K562 (cell line): ENCODE results near the gene PLEKHB1. TPM values are rescaled to one million over a fixed set of nuclear protein-coding genes. Genes with fewer than 3 reads are reported as not detected.

ENCODE experiments used
- ARID2 ChIP-seq: fragments of 450-650 bp; IDR thresholded peaks from 2 replicates; pipeline ENCODE4 v1.6.1; 2017; ENCODE audit warnings: antibody characterized with exemption, mild to moderate bottlenecking
- ATF4 ChIP-seq: fragments of 450-650 bp; formaldehyde crosslinking; IDR thresholded peaks from 2 replicates; pipeline ENCODE4 v1.4.0; 2022; ENCODE audit warnings: mild to moderate bottlenecking, moderate library complexity
- BRF2 ChIP-seq: IDR thresholded peaks from 3 replicates; pipeline ENCODE4 v1.6.1; 2011; ENCODE audit warnings: borderline replicate concordance, mild to moderate bottlenecking; ENCODE audit not compliant: insufficient read length, insufficient read depth
- CEBPB ChIP-seq: fragments of 450-650 bp; IDR thresholded peaks from 2 replicates; pipeline ENCODE4 v1.6.1; 2016; ENCODE audit warnings: missing genetic modification characterization, missing compliant biosample characterization
- CEBPZ ChIP-seq: fragments of 150-350 bp; IDR thresholded peaks from 2 replicates; pipeline ENCODE4 v1.6.1; 2014; ENCODE audit warnings: low read depth, mild to moderate bottlenecking, low read length, borderline replicate concordance
- ELF1 ChIP-seq: fragments of 200-800 bp; sonication (Bioruptor generic); IDR thresholded peaks from 2 replicates; pipeline ENCODE4 v1.6.1; 2016; ENCODE audit warnings: missing genetic modification characterization, missing compliant biosample characterization
- HDAC3 ChIP-seq: fragments of 450-650 bp; IDR thresholded peaks from 2 replicates; pipeline ENCODE4 v1.6.1; 2018; ENCODE audit warnings: borderline replicate concordance, mild to moderate bottlenecking, moderate library complexity; ENCODE audit not compliant: partially characterized antibody
- HMGN3 ChIP-seq: IDR thresholded peaks from 2 replicates; pipeline ENCODE4 v1.6.1; 2011; ENCODE audit warnings: borderline replicate concordance, low read depth, mild to moderate bottlenecking, mixed read lengths, low read length; ENCODE audit not compliant: insufficient read length; ENCODE audit errors: extremely low read depth
- NEUROD1 ChIP-seq: fragments of 150-350 bp; IDR thresholded peaks from 2 replicates; pipeline ENCODE4 v1.6.1; 2014; ENCODE audit warnings: borderline replicate concordance, low read length, low read depth; ENCODE audit not compliant: partially characterized antibody
- NFIC ChIP-seq: fragments of 450-650 bp; IDR thresholded peaks from 2 replicates; pipeline ENCODE4 v1.6.1; 2017; ENCODE audit warnings: mild to moderate bottlenecking, inconsistent platforms
- TAF9B ChIP-seq: fragments of 450-650 bp; IDR thresholded peaks from 2 replicates; pipeline ENCODE4 v1.6.1; 2018; ENCODE audit warnings: mild to moderate bottlenecking; ENCODE audit not compliant: partially characterized antibody
- THAP12 ChIP-seq: fragments of 250-450 bp; sonication (Bioruptor Pico); IDR thresholded peaks from 2 replicates; pipeline ENCODE4 v1.9.0; 2021; ENCODE audit warnings: mild to moderate bottlenecking, inconsistent platforms
- TSC22D4 ChIP-seq: fragments of 450-650 bp; IDR thresholded peaks from 2 replicates; pipeline ENCODE4 v1.6.1; 2016; ENCODE audit warnings: missing genetic modification characterization, missing biosample characterization, control low read depth
- ZNF551 ChIP-seq: fragments of 250-450 bp; sonication (Bioruptor Pico); IDR thresholded peaks from 2 replicates; pipeline ENCODE4 v1.5.0; 2021; ENCODE audit warnings: mild to moderate bottlenecking, moderate library complexity
- polyA plus RNA-seq, 8 experiments: library from polyadenylated mRNA; depleted of rRNA in 4 of 8; stranded (reverse) in 5 of 8; unstranded in 3 of 8; fragments of >200 nt; fragmentation: Nextera tagmentation in 2 of 8; fragmentation: Illumina TruSeq in 1 of 8; extraction: Ambion mirVana in 2 of 8; extraction: Trizol in 1 of 8; gene quantifications; 2 replicates each; pipeline versions ENCODE4 v1.2.1 to v1.2.3, GENCODE V29; 2011 to 2014; ENCODE audit warnings: inconsistent platforms in 1 of 8, missing spikeins in 1 of 8
- total RNA-seq, 7 experiments: library from RNA; depleted of rRNA in 6 of 7; stranded (reverse); fragments of >200 nt in 6 of 7; fragmentation: Illumina TruSeq in 2 of 7; extraction: Trizol in 2 of 7; gene quantifications; 2 replicates each; pipeline versions ENCODE4 v1.2.1 to v1.2.3, GENCODE V29; 2011 to 2021; ENCODE audit warnings: low replicate concordance in 1 of 7
- TF ChIP-seq, protein P1 (sequence below): fragments of 450-650 bp; formaldehyde crosslinking; IDR thresholded peaks from 2 replicates; pipeline ENCODE4 v1.4.0; 2022; ENCODE audit warnings: missing genetic modification characterization

The PLEKHB1 gene
- total and polyA plus RNA-seq, 9 of the 15 experiments (the other 6 are each of a cell fraction or from before 2014, with no cell fraction given): 0.07 to 0.62 (median 0.17) TPM; not detected in 2

- TF ChIP-seq ATF4 (CRISPR knock-in tag) (no peak), CEBPZ (no peak), HDAC3 (no peak), NEUROD1 (no peak), ZNF551 (CRISPR knock-in tag) (no peak), CEBPB (tag) (no peak), TAF9B (no peak), ARID2 (no peak), BRF2 (no peak), THAP12 (CRISPR knock-in tag) (no peak), ELF1 (tag) (peak; percentile 96), NFIC (peak; percentile 79), TSC22D4 (no peak), HMGN3 (peak; percentile 17)
- TF ChIP-seq, protein P1, sequence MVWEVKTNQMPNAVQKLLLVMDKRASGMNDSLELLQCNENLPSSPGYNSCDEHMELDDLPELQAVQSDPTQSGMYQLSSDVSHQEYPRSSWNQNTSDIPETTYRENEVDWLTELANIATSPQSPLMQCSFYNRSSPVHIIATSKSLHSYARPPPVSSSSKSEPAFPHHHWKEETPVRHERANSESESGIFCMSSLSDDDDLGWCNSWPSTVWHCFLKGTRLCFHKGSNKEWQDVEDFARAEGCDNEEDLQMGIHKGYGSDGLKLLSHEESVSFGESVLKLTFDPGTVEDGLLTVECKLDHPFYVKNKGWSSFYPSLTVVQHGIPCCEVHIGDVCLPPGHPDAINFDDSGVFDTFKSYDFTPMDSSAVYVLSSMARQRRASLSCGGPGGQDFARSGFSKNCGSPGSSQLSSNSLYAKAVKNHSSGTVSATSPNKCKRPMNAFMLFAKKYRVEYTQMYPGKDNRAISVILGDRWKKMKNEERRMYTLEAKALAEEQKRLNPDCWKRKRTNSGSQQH (CRISPR knock-in tag): no peak
Measured at GRCh38 chr11:73597956-73598718, 48.2 kb upstream of the PLEKHB1 start, which contains the start of gene FAM168A (continued).
